ENCODE data around the gene SERPINB8.

Gene SERPINB8

DNA sequence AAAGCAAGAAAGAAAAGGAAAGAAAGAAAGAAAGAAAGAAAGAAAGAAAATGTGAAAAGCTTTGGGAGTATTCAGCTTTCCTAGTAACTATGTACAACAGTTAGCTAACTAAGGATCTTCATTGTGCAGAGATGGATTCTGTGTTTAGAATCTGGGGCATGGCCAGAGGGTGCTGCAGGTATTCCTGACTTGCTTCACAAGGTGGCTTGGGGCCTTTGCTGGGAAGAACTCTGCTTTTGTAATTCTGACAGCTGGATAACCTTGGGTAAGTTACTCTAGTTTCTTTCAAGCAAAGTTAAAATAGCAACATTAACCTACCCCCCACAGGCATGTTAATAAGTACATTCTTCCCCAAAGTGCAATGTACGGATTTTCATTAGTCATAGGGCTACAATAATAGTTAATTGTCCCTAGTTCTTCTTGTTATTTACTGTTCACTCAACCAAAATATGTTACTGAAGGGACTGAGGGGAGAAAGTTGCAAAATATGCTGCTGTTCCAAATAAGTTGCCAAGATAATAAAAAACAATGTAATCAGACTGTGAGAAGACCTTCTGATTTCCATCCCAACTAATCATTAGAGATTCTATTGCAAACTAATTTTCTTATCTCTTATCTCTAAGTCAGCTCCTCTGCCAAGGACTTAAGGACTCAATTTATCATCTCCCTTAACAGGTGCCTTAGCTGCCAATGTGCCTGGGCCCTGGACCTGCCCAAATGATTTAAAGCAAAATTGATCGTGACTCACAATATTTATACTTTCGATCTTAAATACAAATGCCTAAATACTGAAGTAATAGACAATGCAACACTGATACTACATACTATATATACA, 50.3 kb downstream of the SERPINB8 start:
- no peak for DNase-seq

DNA sequence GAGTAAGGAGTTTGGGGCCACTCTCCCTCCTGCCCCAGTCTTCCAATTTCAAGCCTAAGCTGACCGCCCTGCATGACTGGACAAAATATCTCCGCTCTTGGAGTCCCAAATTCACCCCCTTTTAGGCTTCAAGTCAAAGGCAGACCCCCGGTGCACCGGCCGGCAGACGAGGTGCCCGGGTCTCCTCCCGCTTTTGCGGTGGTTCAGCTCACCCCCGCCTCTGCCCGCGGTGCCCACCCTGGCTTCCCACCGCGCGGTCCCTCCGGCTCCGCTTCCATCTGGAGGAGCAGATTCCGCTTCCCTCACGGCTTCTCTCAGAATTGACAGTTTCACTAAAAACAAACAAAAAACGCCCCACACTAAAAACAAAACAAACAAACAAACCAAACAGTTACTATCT, 56.5 kb downstream of the SERPINB8 start:
- DNase-seq = no peak

DNA sequence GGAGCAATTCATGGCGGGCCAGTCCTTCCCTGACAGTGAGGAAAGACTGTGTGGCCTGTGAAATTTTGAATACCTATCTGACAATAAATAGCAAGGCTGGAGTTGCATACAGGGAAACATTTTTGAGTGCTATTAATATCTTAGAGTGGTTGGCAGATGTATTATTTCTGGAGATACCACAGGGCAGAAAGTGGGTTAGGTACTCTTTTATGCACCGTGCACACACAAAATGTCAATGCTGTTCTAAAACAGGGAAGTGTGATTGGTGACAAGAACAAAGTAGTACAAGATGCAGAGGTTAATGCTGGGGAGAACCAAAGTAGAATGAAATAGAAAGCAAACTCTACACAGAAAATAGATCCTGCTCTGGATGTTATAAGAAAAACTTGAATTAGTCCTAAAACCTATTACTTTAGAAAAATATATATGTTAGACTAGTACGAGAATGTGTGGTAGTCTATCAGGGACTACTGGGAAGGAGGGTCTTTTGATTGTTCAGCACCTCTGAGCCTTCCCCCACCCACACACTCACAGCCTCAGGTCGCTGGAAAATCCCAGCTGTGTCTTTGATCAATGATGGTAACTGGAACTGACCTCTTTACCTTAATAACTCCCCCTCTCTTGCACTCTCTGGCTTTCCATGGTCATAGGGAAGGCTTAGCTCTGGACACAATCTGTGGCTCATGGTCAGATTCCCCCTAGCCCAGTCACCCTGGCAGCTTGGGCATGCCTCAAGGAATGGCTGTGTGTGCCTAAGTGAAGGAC, 58.2 kb downstream of the SERPINB8 start:
- no peak for DNase-seq

DNA sequence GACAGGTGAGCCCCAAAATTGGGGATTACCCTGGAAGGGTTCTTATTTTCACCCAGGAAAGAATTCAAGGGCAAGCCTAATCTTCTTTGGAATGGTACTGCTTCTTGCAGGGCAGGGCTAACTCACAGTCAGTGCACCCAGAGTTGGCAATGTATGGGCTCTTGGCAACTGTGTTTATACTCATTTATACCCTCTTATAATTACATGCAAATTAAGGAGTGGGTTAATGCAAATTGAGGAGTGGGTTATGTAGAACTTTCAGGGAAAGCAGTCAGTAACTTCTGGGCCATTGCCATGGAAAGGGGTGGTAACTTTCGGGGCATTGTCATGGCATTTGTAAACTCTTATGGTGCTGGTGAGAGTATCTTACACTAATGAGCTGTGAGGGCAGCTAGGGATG, 59.2 kb downstream of the SERPINB8 start:
- no peak for DNase-seq

DNA sequence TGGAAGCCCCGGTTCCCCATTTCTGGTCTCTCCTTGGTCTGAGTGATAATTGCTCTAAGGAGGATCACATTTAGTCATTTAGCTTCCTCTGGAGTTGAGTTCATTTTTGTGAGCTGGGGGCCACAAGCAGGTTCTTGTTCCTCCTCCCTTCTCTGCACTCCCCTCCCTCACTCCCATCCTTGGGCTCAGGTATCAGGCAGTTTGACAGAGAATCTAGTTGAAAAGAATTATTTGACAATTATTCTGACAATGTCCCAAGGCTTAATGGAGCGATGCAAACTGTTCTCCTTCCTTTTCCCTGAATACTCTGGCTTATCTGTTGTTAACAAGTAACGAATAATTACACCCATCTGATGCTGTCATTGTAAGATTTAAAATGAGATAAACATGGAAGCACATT, 61.5 kb downstream of the SERPINB8 start:
- no peak for DNase-seq

DNA sequence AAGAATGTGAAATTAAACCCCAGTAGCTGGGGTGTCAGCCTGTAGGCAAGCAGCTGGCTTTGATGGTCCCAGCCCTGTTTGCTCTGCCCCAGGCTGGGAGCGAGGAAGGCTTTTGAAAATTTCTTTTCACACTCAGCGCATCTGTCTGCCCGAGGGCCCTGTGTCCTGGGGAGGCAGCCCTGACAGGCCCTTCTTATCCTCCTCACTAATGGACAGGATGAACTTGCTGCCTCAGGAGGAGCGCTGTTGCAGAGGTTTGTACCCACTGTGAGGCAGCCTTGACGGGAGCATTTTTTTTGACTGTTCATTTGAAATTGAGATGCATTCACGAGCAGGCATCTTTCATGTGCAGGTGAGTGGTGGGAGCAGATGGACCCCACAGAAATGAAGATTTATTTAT, 62.4 kb downstream of the SERPINB8 start:
- no peak for DNase-seq

DNA sequence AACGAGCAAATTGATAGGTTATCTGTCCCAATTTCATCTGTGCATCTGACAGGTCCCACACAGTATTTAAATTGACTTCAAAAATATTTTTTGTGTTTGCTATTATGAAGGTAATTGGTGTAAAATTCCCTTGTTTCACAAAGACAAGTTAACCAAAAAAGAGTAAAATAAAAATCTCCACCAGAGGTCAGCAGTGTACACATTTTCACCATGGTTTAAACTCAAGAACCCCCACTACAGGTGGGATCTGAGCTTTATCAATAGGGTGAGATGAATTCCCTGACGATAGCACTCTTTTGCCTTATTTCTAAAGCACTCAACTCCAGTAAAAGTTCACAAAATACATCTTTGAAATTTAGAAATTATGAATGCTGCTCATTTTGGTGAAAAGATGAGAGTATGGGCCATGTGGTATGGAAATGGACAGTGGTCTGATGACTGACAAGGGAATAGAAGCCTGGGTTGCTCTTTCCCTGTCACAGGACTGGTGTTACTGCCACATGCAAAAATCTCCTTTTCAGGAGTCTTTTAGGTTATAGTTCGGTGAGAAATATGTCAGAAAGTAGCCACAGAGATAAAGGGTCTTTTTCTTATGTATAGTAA, 68.0 kb downstream of the SERPINB8 start:
- no peak for DNase-seq
